ENCODE results near the gene CAB39L. TPM values are rescaled to one million over a fixed set of nuclear protein-coding genes. Genes with fewer than 3 reads are reported as not detected.
A peak's percentile ranks its signal among the peaks of the same experiment; 100 is the strongest.

CAB39L gene
- polyA plus RNA-seq, 1 donor: 3.7 TPM

DNA sequence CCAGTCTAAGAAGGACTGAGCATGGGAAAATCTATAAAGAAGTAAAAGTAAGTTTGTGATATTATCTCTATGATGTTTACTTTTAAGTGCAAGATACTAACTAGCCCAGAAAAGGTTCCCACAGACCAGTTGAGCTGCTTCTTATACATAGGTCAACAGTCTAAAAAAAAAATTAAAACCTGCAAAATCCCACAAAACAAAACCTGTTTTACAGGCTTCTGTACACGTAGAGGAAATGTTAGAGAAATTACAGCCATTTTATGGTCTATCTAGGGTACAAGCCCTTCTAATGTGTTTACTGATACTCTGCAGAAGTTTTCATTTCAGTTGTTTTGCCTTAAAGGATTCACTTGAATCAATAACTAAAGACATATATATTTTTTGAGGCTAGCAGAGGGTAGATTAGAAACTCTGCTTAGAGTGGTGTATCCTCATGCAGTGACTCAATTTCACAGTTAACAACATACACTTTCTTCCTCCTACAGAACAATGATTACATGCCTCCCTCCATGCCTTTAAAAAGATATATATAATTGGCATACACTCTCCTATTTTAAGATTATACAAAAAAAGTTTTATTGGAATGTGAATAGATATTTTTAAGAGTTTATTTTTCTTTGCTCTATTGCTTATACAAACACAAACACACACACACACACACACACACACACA is 43.9 kb downstream of the CAB39L start:
- no peak for DNase-seq

DNA sequence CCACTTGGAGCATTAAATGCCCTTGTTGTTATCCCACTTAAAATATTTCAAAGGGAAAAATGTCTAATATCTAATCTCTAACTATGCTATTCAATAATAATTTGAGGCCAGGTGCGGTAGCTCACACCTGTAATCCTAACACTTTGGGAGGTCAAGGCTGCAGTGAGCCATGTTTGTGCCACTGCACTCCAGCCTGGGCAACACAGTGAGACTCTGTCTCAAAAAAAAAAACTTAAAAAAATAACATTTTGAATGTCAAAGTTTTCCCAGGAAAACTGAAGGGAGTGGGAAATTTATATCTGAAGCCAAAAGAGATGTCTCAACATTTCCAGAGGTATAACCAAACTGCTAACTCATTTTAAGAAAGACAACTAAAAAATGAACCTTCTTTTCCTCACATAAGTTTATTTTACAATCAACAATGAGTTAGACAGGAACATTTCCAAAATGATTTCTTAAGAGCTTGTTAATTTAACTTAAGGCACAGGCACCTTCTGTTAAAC is 47.9 kb downstream of the CAB39L start:
- DNase-seq: peak; percentile 38

DNA sequence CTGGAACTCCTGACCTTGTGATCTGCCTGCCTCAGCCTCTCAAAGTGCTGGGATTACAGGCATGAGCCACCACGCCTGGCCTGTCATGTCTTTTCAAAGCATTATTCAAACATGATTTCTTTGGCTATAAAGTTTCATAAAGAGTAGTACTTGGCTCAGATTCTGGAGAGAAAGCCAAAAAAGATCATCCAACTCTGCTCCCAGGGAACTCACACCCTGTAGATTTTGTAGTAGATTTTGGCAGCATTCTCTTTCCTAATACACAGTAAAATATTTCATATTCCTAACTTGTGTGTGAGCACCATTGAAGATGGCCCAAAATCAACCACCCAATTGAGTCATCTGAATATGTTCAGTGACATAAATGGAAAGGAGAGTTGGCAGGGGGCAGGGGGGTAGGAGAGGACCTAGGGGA is 48.4 kb downstream of the CAB39L start:
- DNase-seq: peak; percentile 65

DNA sequence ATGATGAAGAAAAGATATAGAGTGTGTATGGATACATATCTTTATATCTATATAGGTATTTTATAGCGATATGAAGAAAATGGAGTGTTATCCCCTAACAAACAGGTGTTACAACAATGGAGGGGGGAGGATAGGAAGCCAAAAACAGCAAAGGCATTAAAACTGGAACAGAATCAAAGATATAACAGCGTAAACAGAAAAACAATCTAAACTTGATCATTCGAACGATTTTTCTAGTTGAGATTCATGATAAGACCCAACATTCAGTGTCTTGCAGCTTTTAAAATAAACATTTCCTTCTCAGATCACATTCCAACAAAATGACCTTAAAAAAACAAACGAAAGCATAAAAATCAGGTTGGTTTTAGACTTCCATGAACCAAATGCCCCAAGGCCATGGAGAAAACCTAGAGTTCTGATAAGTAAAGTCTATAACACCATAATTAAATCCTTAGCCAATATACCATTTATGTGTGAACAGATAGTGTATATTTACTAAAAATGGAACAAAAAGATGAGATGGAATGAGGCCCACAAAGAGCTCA is 55.7 kb downstream of the CAB39L start:
- DNase-seq: no peak

DNA sequence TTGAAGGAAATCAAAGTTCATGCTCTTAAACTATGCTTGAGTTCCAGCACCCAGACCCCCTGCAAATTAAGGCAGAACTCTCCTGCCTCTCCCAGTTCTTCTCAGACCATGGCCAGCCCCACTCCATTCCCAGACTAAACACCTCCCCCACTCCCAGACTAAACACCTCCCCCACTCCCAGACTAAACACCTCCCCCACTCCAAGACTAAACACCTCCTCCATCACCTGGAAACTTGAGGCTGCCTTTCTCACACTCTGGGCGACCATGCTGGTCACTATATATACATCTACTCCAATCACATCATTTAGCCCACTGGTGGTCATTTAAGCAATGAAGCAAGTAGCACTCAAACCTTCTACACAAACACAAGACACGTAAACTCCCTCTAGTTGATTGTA is 57.2 kb downstream of the CAB39L start:
- no peak for DNase-seq

DNA sequence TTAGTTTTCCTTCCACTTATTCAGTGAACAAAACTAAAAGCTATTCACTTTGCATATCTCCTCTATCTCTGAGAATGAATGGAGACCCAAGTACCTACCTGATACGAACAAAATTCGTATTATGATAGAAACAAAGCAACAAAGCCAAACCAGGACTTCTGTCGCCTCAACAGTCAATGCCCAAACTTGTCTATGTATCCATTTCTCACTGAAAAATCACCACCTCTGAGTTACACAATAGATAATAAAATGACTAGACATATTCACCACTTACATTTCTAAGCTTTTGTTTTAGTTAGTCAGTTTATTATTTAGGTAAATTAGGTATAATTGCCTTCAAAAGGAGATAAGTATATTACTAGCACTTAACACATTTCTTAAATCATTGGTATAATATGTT is 67.7 kb downstream of the CAB39L start:
- no peak for DNase-seq

DNA sequence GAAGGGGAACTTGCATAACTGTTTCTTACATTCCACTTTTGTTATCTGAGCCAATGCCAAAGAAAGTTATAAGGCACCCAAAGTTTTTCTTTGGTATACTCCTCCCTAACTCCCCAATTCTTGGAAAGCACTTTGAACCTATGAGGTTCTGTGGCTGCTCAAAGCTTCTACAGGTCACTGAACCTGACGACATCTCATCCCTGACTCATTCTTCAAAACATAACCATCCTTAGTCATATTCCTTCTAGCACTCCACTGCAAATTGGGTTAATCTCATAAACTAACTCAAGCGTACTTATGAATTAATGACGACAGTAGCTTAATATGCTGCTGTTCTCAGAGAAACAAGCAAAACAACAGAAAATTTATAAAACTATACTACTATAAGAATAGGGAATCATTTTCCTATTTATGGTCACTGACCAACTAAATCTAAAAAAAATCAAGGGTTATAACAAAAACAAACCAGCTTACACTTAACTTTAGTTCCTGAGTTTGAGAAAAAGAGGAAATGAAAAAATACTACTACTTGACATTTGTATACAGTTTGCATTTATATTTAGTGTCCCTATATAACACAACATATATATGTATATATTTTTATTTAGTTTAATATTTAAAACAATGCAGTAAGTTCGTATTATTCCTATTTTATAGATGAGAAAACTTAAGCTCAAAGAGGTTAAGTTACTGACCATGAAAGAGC is 69.1 kb downstream of the CAB39L start:
- no peak for DNase-seq

DNA sequence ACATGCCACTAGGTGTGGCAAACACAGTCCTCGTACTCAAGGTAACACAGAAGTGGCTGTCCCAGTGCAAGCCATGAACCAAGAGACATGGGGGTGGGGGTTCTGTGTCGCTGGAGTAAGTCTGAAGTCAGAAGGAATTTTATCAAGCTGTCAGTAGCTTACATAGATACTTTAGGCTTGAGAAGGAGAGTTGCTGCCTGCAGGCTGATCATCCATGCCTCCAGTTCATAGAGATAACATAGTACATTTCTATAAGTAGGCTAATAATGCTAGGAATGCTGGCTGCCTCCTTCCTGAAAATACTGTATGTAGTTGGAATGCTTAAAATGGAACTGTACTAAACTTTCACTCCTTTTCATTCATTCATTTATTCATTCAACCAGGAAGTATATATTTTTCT is 70.1 kb downstream of the CAB39L start:
- no peak for DNase-seq

DNA sequence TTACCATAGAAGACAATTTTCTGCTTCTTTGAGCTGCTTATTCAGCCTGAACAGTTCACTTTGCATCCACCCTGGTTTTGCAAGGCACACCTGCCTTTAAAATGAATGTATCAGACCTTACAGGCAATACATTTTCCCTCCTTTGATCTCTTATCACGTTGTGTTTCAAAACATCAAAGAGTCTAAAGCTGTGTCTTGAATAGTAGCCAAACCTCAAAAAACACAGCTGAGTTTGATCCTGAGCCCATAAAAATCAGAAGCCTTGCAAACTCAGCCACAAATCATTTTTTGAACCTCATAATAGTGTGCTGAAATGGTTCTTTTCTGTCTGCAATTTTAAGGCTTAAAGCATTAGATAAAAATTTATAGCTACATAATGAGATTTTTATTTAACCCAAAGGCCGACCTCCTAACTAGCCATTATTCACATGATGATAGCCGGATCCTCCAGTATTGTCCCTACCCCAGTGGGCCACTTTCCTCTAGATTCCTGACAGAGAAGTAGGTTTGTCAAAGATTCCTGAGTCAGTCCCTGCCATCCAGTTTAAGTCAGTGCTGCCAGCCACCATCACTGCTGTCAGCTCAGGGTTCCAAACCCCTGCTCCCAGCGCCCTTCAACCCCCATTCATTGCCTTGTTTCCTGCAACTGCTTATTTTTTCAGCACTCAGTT is 71.8 kb downstream of the CAB39L start:
- no peak for DNase-seq

DNA sequence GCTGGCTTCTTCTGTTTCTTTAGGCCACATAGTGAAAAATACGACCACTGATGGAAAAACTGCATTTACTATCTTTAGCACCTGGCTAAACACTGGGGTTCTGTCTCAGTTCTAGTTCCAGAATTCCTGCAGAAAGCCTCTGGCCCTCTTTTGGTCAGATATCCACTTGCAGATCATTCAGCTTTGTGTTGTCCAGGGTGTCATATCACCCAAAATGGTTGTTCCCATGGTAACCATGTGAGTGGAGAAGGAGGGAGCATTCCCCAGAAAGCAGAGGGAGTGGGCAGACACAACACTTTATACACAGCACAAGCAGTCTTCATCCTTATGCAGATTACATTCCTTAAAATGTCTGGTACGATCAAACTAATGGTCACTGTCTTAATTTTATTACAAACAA is 73.5 kb downstream of the CAB39L start:
- DNase-seq: no peak

DNA sequence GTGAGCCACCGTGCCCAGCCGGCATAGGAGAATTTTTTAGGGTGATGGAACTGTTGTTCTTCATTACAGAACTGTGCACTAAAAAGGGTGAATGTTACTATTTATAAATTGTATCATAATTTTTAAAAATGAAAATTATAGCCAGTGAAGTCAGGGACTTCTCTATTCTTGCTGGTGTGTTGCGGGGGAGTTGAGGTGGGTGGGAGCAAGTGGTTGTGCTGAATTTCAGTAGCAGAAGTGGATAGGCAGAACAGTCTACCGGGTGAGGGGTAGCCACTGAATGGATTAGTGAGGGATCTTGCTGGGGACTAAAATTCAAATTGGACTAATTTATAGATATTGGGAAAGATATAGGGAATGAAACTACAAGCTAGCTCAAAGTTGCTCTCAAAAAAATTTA is 74.0 kb downstream of the CAB39L start:
- no peak for DNase-seq

DNA sequence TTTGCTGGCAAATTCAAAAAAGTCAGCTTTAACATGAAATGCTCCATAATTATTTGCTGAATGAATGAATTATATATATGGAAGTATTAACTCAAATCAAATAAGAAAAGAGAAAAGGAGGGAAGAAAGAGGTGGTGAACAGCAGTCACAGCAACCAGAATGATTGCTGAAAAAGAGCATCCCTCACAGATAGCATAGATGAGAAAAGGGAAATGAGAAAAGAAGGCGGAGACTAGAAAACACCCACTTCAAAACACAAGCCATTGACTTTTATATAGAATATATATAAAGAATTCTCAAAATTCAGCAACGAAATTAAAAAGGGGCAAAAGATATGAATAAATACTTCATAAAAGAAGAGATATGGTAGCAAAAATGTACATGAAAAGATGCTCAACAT is 75.2 kb downstream of the CAB39L start:
- no peak for DNase-seq

DNA sequence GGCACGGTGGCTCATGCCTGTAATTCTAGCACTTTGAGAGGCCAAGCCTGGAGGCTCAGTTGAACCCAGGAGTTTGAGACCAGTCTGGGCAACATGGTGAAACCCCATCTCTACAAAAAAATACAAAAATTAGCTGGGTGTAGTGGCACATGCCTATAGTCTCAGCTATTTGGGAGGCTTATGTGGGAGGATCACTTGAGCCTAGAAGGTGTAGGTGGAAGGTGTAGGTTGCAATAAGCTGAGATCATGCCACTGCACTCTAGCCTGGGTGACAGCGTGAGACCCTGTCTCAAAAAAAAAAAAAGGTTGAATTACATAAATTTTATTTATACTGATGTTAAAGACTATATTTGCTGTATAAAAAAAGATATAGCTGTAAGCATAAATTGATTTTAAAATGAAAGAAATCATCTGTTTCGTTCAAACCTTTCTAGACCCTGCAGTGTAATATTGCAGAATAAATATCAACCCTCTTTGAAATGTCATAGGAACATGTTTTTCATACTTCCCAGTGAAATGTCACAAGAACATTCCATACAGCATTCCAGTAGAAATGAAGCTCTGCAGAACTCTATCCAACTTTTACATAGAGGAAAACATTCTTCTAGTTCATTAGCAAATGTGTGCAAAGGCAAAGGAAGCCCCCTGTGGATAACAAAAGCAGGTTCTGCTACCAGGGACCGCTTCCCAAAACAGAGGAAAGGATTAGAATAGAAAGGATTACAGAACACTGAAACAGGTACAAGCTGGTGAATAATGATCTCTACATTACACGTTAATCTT is 76.0 kb downstream of the CAB39L start:
- DNase-seq: no peak

DNA sequence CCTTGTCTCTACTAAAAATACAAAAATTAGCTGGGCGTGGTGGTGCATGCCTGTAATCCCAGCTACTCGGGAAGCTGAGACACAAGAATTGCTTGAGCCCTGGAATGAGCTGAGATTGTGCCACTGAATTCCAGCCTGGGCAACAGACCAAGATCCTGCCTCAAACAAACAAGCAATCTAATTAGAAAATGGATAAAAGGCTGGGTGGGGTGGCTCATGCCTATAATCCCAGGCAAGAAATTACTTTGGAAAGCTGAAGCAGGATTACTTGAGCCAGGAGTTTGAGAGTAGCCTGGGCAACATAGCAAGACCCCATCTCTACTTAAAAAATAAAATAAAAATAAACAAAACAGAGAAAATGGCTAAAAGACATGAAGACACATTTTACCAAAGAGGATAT is 77.0 kb downstream of the CAB39L start:
- DNase-seq: no peak

DNA sequence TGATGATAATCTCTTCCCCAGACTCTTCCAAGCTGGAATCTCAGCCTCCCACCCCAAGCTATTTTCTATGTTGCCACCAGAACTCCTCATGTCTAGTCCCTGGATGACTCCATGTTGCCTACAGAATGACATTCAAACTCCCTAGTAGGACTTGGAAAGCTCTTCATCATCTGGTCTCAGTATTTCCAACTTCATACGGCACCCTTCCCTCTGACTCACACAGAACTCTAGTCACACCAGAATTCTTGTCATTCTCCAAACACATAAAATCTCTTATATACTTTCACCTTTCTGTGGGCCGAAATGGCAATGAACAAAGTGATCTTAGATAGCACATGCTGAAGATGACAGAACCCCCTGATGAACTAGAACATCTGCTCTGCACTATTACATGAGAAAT is 86.2 kb downstream of the CAB39L start:
- DNase-seq: no peak

DNA sequence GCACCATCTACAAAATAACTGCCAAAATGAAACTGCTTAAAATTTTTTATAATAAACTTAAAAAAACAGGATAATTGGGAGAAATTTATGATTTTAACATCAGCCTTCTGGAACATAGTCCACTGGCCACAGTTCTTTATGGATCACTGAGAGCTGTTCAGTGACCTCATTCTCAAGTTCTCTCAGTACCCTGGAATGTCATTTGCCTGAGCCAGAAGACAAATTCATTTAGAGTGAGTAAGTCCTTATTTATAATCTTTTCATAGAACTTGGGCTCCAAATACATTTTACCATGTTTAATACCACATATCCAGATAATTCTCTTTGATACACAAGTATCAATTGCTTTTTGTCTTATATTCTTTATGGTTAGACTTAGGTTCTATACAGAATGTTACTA is 87.6 kb downstream of the CAB39L start:
- no peak for DNase-seq

DNA sequence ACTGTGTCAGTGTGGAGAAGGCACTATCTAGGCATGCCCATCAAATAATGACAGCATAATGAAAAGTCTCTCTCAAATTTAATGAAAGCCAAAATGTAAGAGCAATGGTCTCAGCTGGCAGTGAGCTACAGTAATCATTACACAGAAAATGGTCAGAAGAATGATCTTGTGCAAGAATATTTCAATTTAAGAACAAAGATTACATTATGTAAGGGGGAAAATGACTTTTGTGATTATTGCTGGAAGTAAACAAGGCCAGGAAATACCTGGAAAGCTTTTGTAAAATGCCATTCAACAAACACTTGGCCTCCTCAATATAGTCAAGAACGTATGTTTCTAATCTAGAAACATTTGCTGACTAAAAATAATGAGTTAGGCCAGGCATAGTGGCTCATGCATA is 89.1 kb downstream of the CAB39L start:
- DNase-seq: no peak

DNA sequence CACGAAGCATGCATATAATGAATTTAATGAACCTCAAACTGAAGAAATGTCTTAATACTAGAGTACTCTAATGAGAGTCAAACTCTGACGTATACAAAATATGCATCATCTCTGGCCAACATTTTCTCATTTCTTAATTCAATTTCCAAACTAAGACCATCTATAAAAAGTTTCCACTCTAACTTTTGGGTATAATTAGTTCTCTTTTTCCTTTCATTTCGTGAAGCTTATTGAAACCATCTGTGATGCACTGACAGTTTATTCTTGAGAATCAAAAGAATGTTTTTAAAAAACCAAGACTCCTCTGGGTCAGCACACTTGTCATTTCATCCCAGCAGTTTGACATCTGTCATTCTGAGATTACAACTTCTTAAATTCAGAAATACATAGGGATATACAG is 90.0 kb downstream of the CAB39L start:
- DNase-seq: no peak

DNA sequence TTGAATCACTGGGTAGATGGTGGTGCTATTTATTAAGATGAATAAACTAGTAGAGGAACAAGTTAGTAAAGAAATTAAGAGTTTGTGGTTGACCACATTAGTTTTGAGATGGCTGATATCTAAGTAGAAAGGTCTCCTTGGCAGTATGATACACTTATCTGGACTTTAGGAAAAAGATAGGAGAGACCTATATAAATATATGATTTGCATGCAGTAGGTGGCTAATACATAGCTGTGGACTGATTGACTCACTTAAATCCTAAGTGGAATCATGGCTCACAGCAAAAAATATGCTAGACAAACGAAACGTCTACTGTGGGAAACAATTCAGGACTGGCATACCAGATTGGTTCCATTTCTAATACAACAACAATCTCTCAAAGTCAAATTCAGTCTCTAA is 92.0 kb downstream of the CAB39L start:
- no peak for DNase-seq

DNA sequence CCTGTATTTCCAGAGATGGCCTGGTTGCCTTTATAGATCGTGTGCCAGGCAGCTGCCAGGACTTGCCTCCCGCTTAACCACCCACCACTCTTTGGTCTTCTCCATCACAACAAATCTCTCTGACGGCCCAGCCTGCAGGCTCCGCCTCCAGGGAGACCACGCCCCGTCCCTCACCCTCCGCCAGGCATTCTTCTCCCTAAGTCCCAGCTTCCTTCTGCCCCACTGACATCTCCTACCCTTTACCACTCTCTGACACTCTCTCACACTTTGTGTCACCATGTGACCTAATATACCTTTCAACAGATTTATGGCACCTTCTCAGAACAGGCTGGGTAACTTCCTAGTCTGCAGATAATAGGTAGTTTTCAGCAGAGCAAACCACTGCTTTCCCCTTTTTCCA is 95.1 kb downstream of the CAB39L start:
- no peak for DNase-seq

DNA sequence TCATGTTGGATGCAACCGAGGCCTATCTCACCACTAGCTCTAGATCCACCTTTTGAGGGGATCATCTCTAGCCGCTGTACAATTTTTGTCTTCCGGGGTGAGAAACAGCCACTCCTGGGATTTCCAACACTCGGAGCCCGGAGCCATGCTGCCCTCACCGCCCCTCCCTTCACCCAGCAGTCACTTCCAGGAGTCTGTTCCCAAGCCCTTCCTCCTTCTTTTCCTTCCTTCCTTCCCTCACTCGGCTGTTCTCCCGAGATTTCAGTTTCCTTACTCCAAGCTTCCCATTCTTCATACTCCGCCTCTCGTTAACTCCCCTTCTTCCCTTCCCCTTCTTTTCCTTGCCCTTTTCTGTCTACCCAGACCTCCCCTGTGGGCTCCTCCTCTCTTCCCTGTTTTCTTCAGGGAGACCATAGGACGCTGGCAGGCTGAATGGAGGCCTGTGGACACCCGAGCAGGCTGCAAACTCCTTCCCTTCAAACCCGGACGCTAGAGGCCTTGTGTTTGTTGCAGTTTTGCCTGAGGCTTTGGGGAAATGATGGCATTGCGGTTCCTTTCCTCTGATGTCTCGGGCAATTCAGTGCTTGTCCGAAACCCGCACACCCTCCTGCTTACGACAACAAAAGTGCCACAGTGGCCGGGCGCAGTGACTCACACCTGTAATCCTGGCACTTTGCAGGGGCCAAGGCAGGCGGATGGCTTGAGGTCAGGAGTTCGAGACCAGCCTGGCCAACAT is 96.0 kb downstream of the CAB39L start:
- no peak for DNase-seq

DNA sequence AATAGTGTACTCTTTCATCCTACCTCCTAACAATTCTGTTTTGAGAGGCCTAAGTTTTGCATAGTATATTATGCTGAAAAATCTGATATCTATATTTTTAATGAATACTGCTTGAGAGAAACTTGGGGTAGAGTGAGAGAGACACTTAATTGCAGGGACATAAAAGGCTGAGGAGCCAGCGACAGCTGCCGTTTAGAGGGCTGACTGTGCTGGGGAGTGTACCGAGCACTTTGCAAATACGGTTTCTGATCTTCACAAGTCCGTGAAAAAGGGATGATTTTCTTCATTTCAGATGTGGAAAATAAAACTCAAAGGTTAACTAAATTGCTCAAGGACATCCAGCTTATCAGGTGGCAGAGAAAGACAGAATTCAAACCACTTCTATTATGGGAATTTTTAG is 97.4 kb downstream of the CAB39L start:
- no peak for DNase-seq
